GM23248 (cell line): ENCODE data around the gene TGM2. TPM values are rescaled to one million over a fixed set of nuclear protein-coding genes. Genes with fewer than 3 reads are reported as not detected.
A peak's percentile ranks its signal among the peaks of the same experiment; 100 is the strongest.

Source experiments
- DNase-seq: peaks from one replicate; pipeline ENCODE4 v3.0.0-alpha.2; 2015
- H2AFZ ChIP-seq: fragments of 200-600 bp; sonication (generic); 2 replicates; pipeline ENCODE4 v1.6.1; 2016; ENCODE audit warnings: antibody characterized with exemption
- H3F3A ChIP-seq: fragments of 200-600 bp; sonication (generic); 2 replicates; pipeline ENCODE4 v1.6.1; 2016; ENCODE audit warnings: mild to moderate bottlenecking, antibody characterized with exemption, mixed run types; ENCODE audit not compliant: insufficient read depth
- H3K27ac ChIP-seq: fragments of 200-600 bp; sonication (generic); 2 replicates; pipeline ENCODE4 v1.5.1; 2016; ENCODE audit warnings: mild to moderate bottlenecking
- H3K27me3 ChIP-seq: fragments of 200-600 bp; sonication (generic); replicated peaks from 2 replicates; pipeline ENCODE4 v1.6.1; 2016; ENCODE audit warnings: mild to moderate bottlenecking; ENCODE audit not compliant: insufficient read depth
- H3K36me3 ChIP-seq: fragments of 200-600 bp; sonication (generic); 2 replicates; pipeline ENCODE4 v1.6.1; 2016; ENCODE audit warnings: low read depth, mild to moderate bottlenecking
- H3K4me1 ChIP-seq: fragments of 200-600 bp; sonication (generic); 2 replicates; pipeline ENCODE4 v1.6.1; 2016; ENCODE audit warnings: mild to moderate bottlenecking; ENCODE audit not compliant: insufficient read depth
- H3K4me2 ChIP-seq: fragments of 200-600 bp; sonication (generic); one replicate; pipeline ENCODE4 v1.6.1; 2016; ENCODE audit warnings: mild to moderate bottlenecking; ENCODE audit not compliant: unreplicated experiment
- H3K4me3 ChIP-seq: fragments of 200-600 bp; sonication (generic); 2 replicates; pipeline ENCODE4 v1.5.1; 2016; ENCODE audit warnings: mild to moderate bottlenecking
- H3K79me2 ChIP-seq: fragments of 200-600 bp; sonication (generic); 2 replicates; pipeline ENCODE4 v1.6.1; 2016; ENCODE audit warnings: mild to moderate bottlenecking; ENCODE audit not compliant: insufficient read depth
- H3K9ac ChIP-seq: fragments of 200-600 bp; sonication (generic); 2 replicates; pipeline ENCODE4 v1.6.1; 2016; ENCODE audit warnings: mild to moderate bottlenecking
- H3K9me2 ChIP-seq: fragments of 200-600 bp; sonication (generic); 2 replicates; pipeline ENCODE4 v1.6.1; 2016; ENCODE audit warnings: mixed run types, mild to moderate bottlenecking, moderate library complexity; ENCODE audit not compliant: insufficient read depth
- H3K9me3 ChIP-seq: fragments of 200-600 bp; sonication (generic); one replicate; pipeline ENCODE4 v1.6.1; 2017; ENCODE audit warnings: low read depth
- H4K20me1 ChIP-seq: fragments of 200-600 bp; sonication (generic); 2 replicates; pipeline ENCODE4 v1.6.0; 2016; ENCODE audit not compliant: insufficient read depth
- EZH2 ChIP-seq: fragments of 200-600 bp; sonication (generic); IDR thresholded peaks from 2 replicates; pipeline ENCODE4 v1.6.1; 2018; ENCODE audit warnings: antibody characterized with exemption, mild to moderate bottlenecking; ENCODE audit not compliant: insufficient read depth, poor library complexity, severe bottlenecking
- EZH2phosphoT487 ChIP-seq: fragments of 200-600 bp; sonication (generic); IDR thresholded peaks from 2 replicates; pipeline ENCODE4 v1.6.1; 2018; ENCODE audit warnings: antibody characterized with exemption, moderate library complexity, mild to moderate bottlenecking, low read depth; ENCODE audit not compliant: insufficient read depth
- WGBS, 2 experiments: methylation state at CpG; one replicate each; pipeline ENCODE4 v1.1.6; 2015 to 2017; ENCODE audit warnings: low lambda C conversion rate in 2 of 2, low coverage in 1 of 2; ENCODE audit errors: missing lambda C conversion rate in 2 of 2; 5-methylcytosine and 5-hydroxymethylcytosine counted together
- in situ Hi-C: fragments of 300-500 bp; cut with MboI; formaldehyde crosslinking; loops from 2 replicates; pipeline ENCODE4 v1.15.0; 2020
- polyA plus RNA-seq: library from polyadenylated mRNA; unstranded; fragments of >200 nt; fragmentation: Nextera tagmentation; extraction: Ambion mirVana; gene quantifications from 2 replicates; pipeline ENCODE4 v1.2.1, GENCODE V29; 2016
- total RNA-seq: library from RNA; depleted of rRNA; stranded (reverse); fragments of >200 nt; shearing (Covaris generic); gene quantifications from 2 replicates; pipeline ENCODE4 v1.2.3, GENCODE V29; 2014

The TGM2 gene
- total and polyA plus RNA-seq, 2 experiments from 2014 or later, result 254 to 311 TPM

DNA sequence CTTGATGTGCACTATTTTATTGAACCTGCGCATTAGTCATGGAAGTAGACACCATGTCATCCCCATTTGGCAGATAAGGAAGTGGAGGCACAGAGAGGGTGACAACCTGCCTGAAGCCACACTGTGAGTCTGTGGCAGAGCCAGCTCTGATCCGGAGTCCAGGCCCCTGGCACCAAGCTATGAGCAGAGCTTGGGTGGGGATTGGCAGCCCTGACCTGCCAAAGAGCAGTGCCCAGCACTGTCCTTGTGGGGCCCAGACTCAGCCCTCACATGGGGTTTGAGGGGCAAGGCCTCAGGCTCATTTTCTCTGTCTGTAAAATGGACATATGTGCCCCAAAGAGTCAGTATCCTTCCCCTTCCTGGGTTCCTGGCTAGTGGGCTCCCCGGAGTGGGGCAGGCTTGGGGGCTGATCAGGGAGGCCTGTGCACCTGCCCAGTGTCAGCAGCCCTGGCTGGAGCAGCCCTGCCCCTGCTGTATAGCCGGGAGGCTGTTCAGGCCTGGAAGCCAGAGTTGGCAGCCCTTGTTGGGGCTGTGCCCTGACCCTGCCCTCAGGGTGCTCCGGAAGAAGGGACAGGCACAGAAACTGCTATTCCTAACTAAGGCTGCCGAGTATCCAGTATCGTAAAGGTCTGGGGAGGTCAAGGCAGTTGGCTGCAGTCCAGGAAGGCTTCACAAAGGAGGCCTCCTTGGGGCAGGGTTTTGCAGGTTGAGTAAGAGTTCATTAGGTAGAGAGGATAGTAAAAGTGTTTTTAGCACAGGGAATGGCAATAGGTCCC, 38.7 kb downstream of the TGM2 start:
- no peak overlapping the region for H2AFZ ChIP-seq
- 78 to 80% methylated on average over 7 of the region's 7 CpGs for WGBS, 2 experiments
- peak overlapping the region; percentile 49 for H3K27ac ChIP-seq
- in situ Hi-C loops, result no loop called here
- TF ChIP-seq EZH2, result no peak
- no peak for TF ChIP-seq EZH2phosphoT487
- no peaks in the 10 kb centered on the region for H3K9me2 ChIP-seq
- H4K20me1 ChIP-seq, result no peaks in the 10 kb centered on the region
- peak overlapping the region; percentile 43 for H3K4me2 ChIP-seq
- no peaks in the 10 kb centered on the region for H3K27me3 ChIP-seq
- peaks cover 26% of the 10 kb centered on the region for H3F3A ChIP-seq
- no peaks in the 10 kb centered on the region for H3K9me3 ChIP-seq
- DNase-seq, result no peak
- no peak overlapping the region for H3K9ac ChIP-seq
- no peaks in the 10 kb centered on the region for H3K79me2 ChIP-seq
- H3K4me3 ChIP-seq, result no peak overlapping the region
- H3K36me3 ChIP-seq, result no peaks in the 10 kb centered on the region
- peaks cover 24% of the 10 kb centered on the region for H3K4me1 ChIP-seq

DNA sequence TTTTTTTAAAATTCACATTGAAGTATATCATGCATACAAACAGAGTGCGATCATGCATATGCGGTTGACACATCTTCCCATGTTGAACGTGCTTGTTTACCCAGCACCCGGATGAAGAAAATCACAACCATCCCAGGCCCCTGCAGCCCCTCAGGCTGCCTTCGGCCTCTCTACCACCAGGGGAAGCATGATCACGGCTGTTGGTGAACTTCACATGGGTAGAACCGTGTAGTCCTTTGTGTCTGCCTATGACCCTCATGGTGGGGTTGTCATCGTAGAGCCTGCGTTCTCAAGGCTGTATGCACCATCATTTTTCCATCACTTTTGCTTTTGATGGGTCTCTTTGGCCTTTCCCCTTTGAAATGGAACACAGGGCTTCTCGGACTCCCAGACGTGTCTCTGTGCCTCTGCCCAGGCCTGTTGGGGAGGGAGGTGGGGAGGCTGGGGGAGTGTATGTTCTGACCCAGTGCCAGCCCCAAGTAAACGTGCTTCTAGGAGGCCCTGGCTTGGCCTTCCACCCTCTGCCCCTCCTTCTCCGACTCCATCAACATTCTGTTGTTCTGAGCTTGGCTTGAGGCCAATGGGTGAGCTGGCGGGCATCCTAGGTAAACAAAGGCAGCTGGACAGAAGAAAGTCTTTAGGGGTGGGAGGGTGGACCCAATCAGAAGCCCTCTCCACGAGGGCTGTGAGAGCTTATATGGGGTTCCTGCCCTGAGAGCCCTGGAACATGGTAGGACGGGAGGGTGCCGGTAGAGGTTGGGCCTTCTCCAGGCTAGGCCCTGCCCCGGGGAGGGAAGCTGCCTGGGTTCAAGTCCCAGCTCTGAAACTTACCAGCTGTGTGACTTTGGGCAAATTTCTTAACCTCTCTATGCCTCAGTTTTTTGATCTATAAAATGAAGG, 39.7 kb downstream of the TGM2 start:
- Histone ChIP-seq H3K4me3 (no peak overlapping the region), H3K27ac (no peak overlapping the region), H3K36me3 (no peaks in the 10 kb centered on the region), H3K4me2 (no peak overlapping the region), H3K4me1 (peaks cover 24% of the 10 kb centered on the region), H3K9me2 (no peaks in the 10 kb centered on the region), H3K27me3 (no peaks in the 10 kb centered on the region), H4K20me1 (no peaks in the 10 kb centered on the region), H3F3A (peaks cover 26% of the 10 kb centered on the region), H3K79me2 (no peaks in the 10 kb centered on the region), H2AFZ (no peak overlapping the region), H3K9ac (no peak overlapping the region), H3K9me3 (no peaks in the 10 kb centered on the region)
- DNase-seq, result no peak
- in situ Hi-C loops, result no loop called here
- TF ChIP-seq EZH2 (no peak), EZH2phosphoT487 (no peak)
- 90 to 95% methylated on average over 18 of the region's 18 CpGs for WGBS, 2 experiments

DNA sequence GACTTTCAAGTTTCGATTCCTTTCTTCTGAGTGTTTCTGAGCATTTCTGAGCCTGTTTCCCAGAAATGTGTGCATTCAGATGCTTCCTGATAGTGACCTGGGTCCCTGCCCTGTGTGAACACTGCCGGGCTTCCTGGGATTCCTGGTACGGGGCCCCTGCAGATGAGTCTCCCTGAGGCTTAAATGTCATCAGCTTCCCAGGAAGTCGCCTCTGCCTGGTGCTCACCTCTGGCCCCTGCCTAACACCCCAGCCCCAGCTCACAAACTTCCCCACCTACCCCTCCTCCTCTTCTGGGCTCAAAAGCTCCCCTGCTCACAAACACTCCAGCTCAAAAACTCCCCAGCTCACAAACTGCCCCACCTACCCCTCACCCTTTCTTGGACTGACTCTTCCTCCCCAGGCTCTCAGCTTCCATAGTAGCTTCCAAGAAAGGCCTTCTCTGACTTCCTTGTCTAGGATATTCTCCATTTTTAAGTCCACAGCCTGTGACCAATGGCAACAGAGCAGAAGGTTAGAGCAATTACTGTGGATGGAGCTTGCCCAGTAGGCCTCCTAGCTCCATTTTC, 42.0 kb downstream of the TGM2 start:
- H3K9me2 ChIP-seq, result no peaks in the 10 kb centered on the region
- H3K9ac ChIP-seq, result peak overlapping the region; percentile 71
- no peaks in the 10 kb centered on the region for H3K79me2 ChIP-seq
- H3K27me3 ChIP-seq, result no peaks in the 10 kb centered on the region
- no peaks in the 10 kb centered on the region for H4K20me1 ChIP-seq
- DNase-seq, result peak; percentile 73
- 12 to 13% methylated on average over 4 of the region's 4 CpGs for WGBS, 2 experiments
- H3K9me3 ChIP-seq, result no peaks in the 10 kb centered on the region
- no peaks in the 10 kb centered on the region for H3K36me3 ChIP-seq
- peak overlapping the region; percentile 14; the same call in 1 of the 2 replicates for H3K4me3 ChIP-seq
- H3K27ac ChIP-seq, result peak overlapping the region; percentile 88
- TF ChIP-seq EZH2 (no peak), EZH2phosphoT487 (no peak)
- H3K4me2 ChIP-seq, result peak overlapping the region; percentile 59
- in situ Hi-C loops, result no loop called here
- peaks cover 36% of the 10 kb centered on the region for H3F3A ChIP-seq
- peaks cover 42% of the 10 kb centered on the region for H3K4me1 ChIP-seq
- H2AFZ ChIP-seq, result peak overlapping the region; percentile 90

DNA sequence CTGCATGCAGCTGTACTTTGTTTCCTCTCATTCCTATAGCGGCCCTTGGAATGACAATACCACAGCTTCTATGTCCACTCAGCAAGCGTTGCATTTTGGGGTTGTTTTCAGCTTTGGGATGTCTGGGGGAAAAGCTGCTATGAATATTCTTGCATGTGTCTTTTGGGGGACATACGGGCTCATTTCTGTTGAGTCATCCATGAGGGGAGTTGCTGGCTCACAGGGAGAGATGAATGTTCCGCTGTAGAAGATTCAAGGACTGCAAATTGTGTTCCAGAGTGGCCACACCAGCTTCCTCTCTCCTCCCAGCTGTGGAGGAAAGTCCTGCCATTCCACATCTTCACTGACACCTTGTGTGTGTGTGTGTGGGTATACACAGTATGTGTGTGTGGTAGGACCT, 43.3 kb downstream of the TGM2 start:
- no peaks in the 10 kb centered on the region for H3K27me3 ChIP-seq
- no peaks in the 10 kb centered on the region for H3K79me2 ChIP-seq
- H3K4me1 ChIP-seq, result peaks cover 40% of the 10 kb centered on the region
- H4K20me1 ChIP-seq, result no peaks in the 10 kb centered on the region
- 87 to 88% methylated on average over 4 of the region's 4 CpGs for WGBS, 2 experiments
- TF ChIP-seq EZH2 (no peak), EZH2phosphoT487 (no peak)
- no peak overlapping the region for H2AFZ ChIP-seq
- no peaks in the 10 kb centered on the region for H3K9me3 ChIP-seq
- DNase-seq, result no peak
- H3K4me3 ChIP-seq, result no peak overlapping the region
- in situ Hi-C loops, result no loop called here
- no peak overlapping the region for H3K9ac ChIP-seq
- H3K9me2 ChIP-seq, result no peaks in the 10 kb centered on the region
- H3K4me2 ChIP-seq, result no peak overlapping the region
- H3F3A ChIP-seq, result peaks cover 37% of the 10 kb centered on the region
- no peaks in the 10 kb centered on the region for H3K36me3 ChIP-seq
- H3K27ac ChIP-seq, result no peak overlapping the region
